SK-N-DZ (cell line): Measurements from ENCODE around the gene BAIAP2.
"Not testable (repeated sequence)": the region's sequence is repeated elsewhere in the genome, so short reads cannot be mapped to it uniquely, and the experiment has no call there.

Experiments
- DNase-seq: peaks from one replicate; pipeline ENCODE4 v3.0.0-alpha.2; 2015; ENCODE audit warnings: low spot score

Gene BAIAP2

GRCh38 chr17:81000631-81001357 is 34.2 kb upstream of the BAIAP2 start:
- DNase-seq, result no peak

DNA sequence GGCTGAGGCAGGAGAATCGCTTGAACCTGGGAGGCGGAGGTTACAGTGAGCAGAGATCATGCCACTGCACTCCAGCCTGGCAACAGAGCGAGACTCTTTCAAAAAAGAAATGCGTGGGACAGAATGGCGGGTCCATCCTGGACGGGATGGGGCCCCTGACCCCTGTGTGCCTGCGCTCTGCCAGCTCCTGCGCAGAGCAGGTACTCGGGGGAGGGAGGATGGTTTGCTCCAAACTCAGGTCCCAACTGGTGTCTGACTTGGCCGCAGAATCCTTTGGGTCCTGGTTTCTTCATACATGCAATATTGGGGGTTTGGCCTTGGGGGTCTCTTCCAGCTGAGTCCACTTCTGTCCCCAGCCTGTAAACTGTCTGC is 33.0 kb upstream of the BAIAP2 start:
- DNase-seq, result no peak

DNA sequence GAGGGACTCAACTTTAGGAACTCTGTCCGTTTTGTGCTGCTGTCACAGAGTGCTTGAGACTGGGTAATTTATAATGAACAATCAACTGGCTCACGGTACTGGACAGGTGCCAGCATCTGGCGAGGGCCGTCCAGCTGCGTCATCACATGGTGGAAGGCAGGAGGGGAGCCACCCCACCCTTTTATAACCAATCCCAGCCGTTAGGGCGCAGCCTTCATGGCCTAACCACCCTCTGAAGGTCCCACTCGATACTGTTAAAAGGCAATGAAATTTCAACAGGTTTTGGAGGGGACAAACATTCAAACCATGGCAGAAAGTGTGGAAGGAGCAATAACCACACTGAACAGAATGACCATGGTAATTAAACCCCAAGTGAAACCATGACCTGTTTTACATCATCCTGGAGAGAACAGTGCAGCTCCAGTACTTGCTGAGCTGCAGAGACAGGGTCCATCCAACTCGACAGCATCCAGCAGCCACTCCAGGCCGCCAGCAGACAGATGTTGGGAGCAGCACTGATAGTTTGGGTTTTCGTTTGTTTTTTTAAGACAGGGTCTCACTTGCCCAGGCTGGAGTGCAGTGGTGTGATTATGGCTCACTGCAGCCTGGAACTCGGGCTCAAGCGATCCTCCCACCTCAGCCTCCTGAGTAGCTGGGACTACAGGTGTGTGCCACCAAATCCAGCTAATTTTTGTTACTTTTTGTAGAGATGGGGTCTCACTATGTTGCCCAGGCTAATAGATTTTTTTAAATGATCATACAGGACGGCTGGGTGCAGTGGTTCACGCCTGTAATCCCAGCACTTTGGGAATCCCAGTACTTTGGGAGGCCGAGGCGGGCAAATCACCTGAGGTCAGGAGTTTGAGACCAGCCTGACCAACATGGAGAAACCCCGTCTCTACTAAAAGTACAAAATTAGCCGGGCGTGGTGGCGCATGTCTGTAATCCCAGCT is 32.3 kb upstream of the BAIAP2 start:
- DNase-seq, result no peak

- DNase-seq, result no peak
Observed at GRCh38 chr17:81003711-81004475, 31.1 kb upstream of the BAIAP2 start.

DNA sequence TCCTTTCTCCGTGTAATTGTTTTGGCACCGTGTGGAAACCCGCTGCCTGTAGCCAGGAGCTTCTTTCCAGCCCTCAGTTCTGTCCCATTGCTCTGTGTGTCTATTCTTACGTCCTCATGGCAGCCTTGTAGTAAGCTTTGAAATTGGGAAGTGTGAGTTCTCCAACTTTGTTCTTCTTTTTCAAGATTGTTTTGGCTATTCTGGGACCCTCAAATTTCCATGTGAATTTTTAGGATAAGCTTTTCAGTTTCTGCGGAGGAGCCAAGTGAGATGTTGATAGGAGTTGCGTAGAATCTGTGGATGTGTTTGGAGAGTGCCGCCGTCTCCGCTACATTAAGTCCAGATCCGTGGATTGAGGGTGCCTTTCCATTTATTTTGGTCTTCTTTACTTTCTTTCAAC is 28.1 kb upstream of the BAIAP2 start:
- no peak for DNase-seq

- DNase-seq, result no peak
Observed at GRCh38 chr17:81008140-81008539, 26.8 kb upstream of the BAIAP2 start.

DNA sequence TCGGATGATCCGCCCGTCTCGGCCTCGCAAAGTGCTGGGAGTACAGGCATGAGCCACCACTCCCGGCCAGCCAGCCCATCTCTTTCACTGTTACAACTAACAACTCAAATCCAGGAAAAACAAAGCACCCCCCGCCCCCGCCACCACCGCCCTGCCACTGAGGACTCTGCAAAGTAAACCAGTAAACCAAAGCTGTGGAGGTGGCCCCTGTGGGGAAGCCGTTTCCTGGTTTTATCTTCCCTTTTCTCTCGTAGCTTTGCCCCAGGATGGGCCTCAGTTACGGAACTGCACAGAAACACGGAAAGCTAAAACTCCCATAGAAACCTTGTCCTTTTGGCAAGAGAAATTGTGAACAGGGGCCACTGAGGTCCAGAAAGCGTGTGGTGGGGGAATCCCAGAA is 25.8 kb upstream of the BAIAP2 start:
- no peak for DNase-seq

DNA sequence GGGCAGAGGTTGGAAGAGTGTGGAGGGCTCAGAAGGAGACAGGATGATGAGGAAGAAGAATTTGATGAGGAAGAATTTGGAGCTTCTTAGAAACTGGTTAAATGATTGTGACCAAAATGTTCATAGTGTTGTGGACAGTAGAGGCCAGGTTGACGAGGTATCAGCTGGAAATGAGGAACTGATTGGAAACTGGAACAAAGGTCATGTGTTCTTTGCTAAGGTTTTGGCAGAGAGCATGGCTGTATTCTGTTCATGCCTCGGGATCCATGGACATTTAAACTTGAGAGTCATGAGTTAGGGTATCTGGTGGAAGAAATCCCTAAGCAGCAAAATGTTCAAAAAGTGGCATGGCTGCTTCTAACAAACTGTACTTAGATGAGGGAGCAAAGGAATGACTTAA is 24.0 kb upstream of the BAIAP2 start:
- DNase-seq, result no peak

GRCh38 chr17:81011951-81012350 is 23.0 kb upstream of the BAIAP2 start:
- no peak for DNase-seq

- DNase-seq, result no peak
Observed at GRCh38 chr17:81012574-81013447, 22.1 kb upstream of the BAIAP2 start.

GRCh38 chr17:81013642-81014041 is 21.3 kb upstream of the BAIAP2 start:
- DNase-seq, result no peak

- no peak for DNase-seq
Observed at GRCh38 chr17:81015136-81015535, 19.8 kb upstream of the BAIAP2 start.

- no peak for DNase-seq
Observed at GRCh38 chr17:81016575-81016974, 18.4 kb upstream of the BAIAP2 start.

DNA sequence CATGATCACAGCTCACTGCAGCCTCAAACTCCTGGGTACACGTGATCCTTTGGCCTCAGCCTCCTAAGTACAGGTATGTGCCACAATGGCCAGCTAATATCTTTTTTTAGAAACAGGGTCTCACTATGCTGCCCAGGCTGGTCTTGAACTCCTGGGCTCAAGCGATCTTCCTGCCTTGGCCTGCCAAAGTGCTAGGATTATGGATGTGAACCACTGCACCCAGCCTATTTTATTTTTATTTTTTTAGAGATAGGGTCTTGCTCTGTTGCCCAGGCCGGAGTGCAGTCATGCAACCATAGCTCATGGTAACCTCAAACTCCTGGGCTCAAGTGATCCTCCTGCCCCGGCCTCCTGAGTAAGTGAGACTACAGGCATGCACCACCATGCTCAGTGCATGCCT is 17.6 kb upstream of the BAIAP2 start:
- DNase-seq, result not testable (repeated sequence)

- DNase-seq, result no peak
Observed at GRCh38 chr17:81018044-81018802, 16.7 kb upstream of the BAIAP2 start.

GRCh38 chr17:81019563-81020442 is 15.1 kb upstream of the BAIAP2 start:
- no peak for DNase-seq

- no peak for DNase-seq
Observed at GRCh38 chr17:81020443-81020766, 14.5 kb upstream of the BAIAP2 start.

DNA sequence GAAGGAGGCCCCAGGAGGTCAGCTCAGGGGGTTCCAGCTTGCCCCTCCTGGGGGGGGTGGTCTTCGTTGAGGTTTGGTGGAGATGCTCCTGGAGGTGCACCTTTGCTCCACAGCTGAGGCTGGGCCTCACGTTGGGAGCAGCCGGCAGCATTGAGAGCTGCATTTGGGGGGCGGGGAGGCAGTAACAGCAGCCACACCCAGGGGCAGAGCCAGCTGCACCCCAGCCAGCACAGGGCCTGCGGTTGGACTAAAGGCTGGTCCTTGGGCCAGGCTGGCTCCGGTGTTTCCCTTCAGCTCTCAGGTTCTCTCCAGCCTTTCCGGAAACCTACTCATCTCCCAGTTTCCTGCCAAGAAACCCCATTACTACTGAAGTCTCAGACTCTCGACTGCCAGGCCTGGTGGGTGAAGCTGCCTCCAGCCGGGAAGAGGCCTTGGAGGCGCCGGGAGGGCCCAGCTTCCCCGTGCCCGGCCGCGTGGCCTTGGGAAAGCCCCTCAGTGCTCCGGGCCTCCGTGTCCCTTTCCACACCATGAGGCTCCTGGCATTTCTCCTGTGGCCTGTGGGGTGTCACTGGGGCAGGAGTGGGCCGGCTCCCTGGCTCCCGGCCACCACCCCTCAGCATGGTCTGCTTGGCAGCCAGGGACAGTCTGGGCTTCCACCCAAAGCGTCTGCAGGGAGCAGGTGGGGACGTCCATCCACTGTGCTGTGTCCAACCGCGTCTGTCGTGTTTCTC is 14.0 kb upstream of the BAIAP2 start:
- no peak for DNase-seq
